ENCODE results near the gene VPS9D1. TPM values are rescaled to one million over a fixed set of nuclear protein-coding genes. Genes with fewer than 3 reads are reported as not detected.

VPS9D1 gene
- polyA plus RNA-seq, 1 donor from 2014 or later, result 29.9 TPM

GRCh38 chr16:89748076-89748475 lies 27.4 kb upstream of the VPS9D1 start:
- Histone ChIP-seq H3K36me3 (ENCODE audit: insufficient read depth, low read length) (no peaks in the 10 kb centered on the region), H3K9me3 (ENCODE audit: low read length) (no peaks in the 10 kb centered on the region), H3F3A (ENCODE audit: insufficient read depth, low read length, poor library complexity, severe bottlenecking) (no peaks in the 10 kb centered on the region), H3K79me2 (replicated peaks; ENCODE audit: insufficient read depth, low read length) (no peaks in the 10 kb centered on the region), H3K9ac (ENCODE audit: low read length) (no peak overlapping the region), H3K27me3 (ENCODE audit: insufficient read depth, low read depth, low read length) (no peaks in the 10 kb centered on the region), H3K4me2 (ENCODE audit: low read length) (no peak overlapping the region), H3K27ac (ENCODE audit: low read length) (no peak overlapping the region), H4K20me1 (ENCODE audit: insufficient read depth) (no peaks in the 10 kb centered on the region), H3K9me2 (ENCODE audit: insufficient read depth, low read length) (no peaks in the 10 kb centered on the region), H2AFZ (ENCODE audit: low read depth, low read length) (no peak overlapping the region), H3K4me3 (ENCODE audit: low read length) (no peak overlapping the region)
- no peak for TF ChIP-seq MXI1 (conservative IDR thresholded peaks at IDR 0.05; ENCODE audit: poor library complexity, severe bottlenecking)
- TF ChIP-seq RAD21 (conservative IDR thresholded peaks at IDR 0.05), result no peak
- no peak for TF ChIP-seq TAF1 (IDR thresholded peaks at IDR 0.05; ENCODE audit: low read depth)
- TF ChIP-seq POLR2AphosphoS5 (IDR thresholded peaks at IDR 0.05), result no peak
- TF ChIP-seq CTCF (IDR thresholded peaks at IDR 0.05; ENCODE audit: poor library complexity, severe bottlenecking), result no peak
- TF ChIP-seq EP300 (conservative IDR thresholded peaks at IDR 0.05; ENCODE audit: poor library complexity, severe bottlenecking), result no peak
- no peak for TF ChIP-seq EZH2 (IDR thresholded peaks at IDR 0.05; ENCODE audit: borderline replicate concordance, insufficient read depth, low read length, poor library complexity, severe bottlenecking)
- no peak for TF ChIP-seq REST (IDR thresholded peaks at IDR 0.05; ENCODE audit: borderline replicate concordance)

- TF ChIP-seq EP300 (conservative IDR thresholded peaks at IDR 0.05; ENCODE audit: poor library complexity, severe bottlenecking) (no peak), POLR2AphosphoS5 (IDR thresholded peaks at IDR 0.05) (no peak), RAD21 (conservative IDR thresholded peaks at IDR 0.05) (no peak), TAF1 (IDR thresholded peaks at IDR 0.05; ENCODE audit: low read depth) (no peak), REST (IDR thresholded peaks at IDR 0.05; ENCODE audit: borderline replicate concordance) (no peak), CTCF (IDR thresholded peaks at IDR 0.05; ENCODE audit: poor library complexity, severe bottlenecking) (no peak), SMC3 (conservative IDR thresholded peaks at IDR 0.05; ENCODE audit: poor library complexity) (no peak), MXI1 (conservative IDR thresholded peaks at IDR 0.05; ENCODE audit: poor library complexity, severe bottlenecking) (no peak), EZH2 (IDR thresholded peaks at IDR 0.05; ENCODE audit: borderline replicate concordance, insufficient read depth, low read length, poor library complexity, severe bottlenecking) (no peak)
- Histone ChIP-seq H3K79me2 (replicated peaks; ENCODE audit: insufficient read depth, low read length) (no peaks in the 10 kb centered on the region), H3K4me3 (ENCODE audit: low read length) (no peak overlapping the region), H3K27me3 (ENCODE audit: insufficient read depth, low read depth, low read length) (no peaks in the 10 kb centered on the region), H2AFZ (ENCODE audit: low read depth, low read length) (no peak overlapping the region), H3K27ac (ENCODE audit: low read length) (no peak overlapping the region), H3F3A (ENCODE audit: insufficient read depth, low read length, poor library complexity, severe bottlenecking) (no peaks in the 10 kb centered on the region), H4K20me1 (ENCODE audit: insufficient read depth) (no peaks in the 10 kb centered on the region), H3K9ac (ENCODE audit: low read length) (no peak overlapping the region), H3K9me3 (ENCODE audit: low read length) (no peaks in the 10 kb centered on the region), H3K4me2 (ENCODE audit: low read length) (no peak overlapping the region), H3K9me2 (ENCODE audit: insufficient read depth, low read length) (no peaks in the 10 kb centered on the region), H3K36me3 (ENCODE audit: insufficient read depth, low read length) (no peaks in the 10 kb centered on the region)
These were observed 25.3 kb upstream of the VPS9D1 start for GRCh38 chr16:89746043-89746442.

Data from neural cell (in vitro differentiated cells).